ENCODE results near the gene ZFHX3.

Gene ZFHX3

GRCh38 chr16:72901000-72901627, 146.8 kb downstream of the ZFHX3 start:
- no peak for DNase-seq (ENCODE audit: low read depth in 2 of 2)

- no peak for DNase-seq (ENCODE audit: low read depth in 2 of 2)
These were observed 149.6 kb downstream of the ZFHX3 start for GRCh38 chr16:72898216-72898825.

GRCh38 chr16:72897707-72898106, 150.2 kb downstream of the ZFHX3 start:
- DNase-seq (ENCODE audit: low read depth in 2 of 2) = no peak

- DNase-seq (ENCODE audit: low read depth in 2 of 2) = no peak
These were observed 151.3 kb downstream of the ZFHX3 start for GRCh38 chr16:72896485-72897118.

- no peak for DNase-seq (ENCODE audit: low read depth in 2 of 2)
These were observed 152.0 kb downstream of the ZFHX3 start for GRCh38 chr16:72895951-72896350.

- no peak for DNase-seq (ENCODE audit: low read depth in 2 of 2)
These were observed 153.4 kb downstream of the ZFHX3 start for GRCh38 chr16:72894293-72895151.

GRCh38 chr16:72891291-72892227, 156.4 kb downstream of the ZFHX3 start:
- no peak for DNase-seq (ENCODE audit: low read depth in 2 of 2)

GRCh38 chr16:72890587-72890986, 157.3 kb downstream of the ZFHX3 start:
- DNase-seq (ENCODE audit: low read depth in 2 of 2) = no peak

GRCh38 chr16:72889616-72890582, 158.0 kb downstream of the ZFHX3 start:
- no peak for DNase-seq (ENCODE audit: low read depth in 2 of 2)

GRCh38 chr16:72887537-72887936, 160.4 kb downstream of the ZFHX3 start:
- DNase-seq (ENCODE audit: low read depth in 2 of 2) = no peak

GRCh38 chr16:72886346-72886974, 161.5 kb downstream of the ZFHX3 start:
- no peak for DNase-seq (ENCODE audit: low read depth in 2 of 2)

- DNase-seq (ENCODE audit: low read depth in 2 of 2) = no peak
These were observed 163.4 kb downstream of the ZFHX3 start for GRCh38 chr16:72884573-72884972.

- no peak for DNase-seq (ENCODE audit: low read depth in 2 of 2)
These were observed 163.9 kb downstream of the ZFHX3 start for GRCh38 chr16:72884037-72884436.

- no peak for DNase-seq (ENCODE audit: low read depth in 2 of 2)
These were observed 168.1 kb downstream of the ZFHX3 start for GRCh38 chr16:72879846-72880245.

- DNase-seq (ENCODE audit: low read depth in 2 of 2) = no peak
These were observed 169.3 kb downstream of the ZFHX3 start for GRCh38 chr16:72878301-72879269.

- DNase-seq (ENCODE audit: low read depth in 2 of 2) = no peak
These were observed 170.4 kb downstream of the ZFHX3 start for GRCh38 chr16:72877374-72878028.

GRCh38 chr16:72876981-72877373, 171.0 kb downstream of the ZFHX3 start:
- no peak for DNase-seq (ENCODE audit: low read depth in 2 of 2)

GRCh38 chr16:72876221-72876620, 171.7 kb downstream of the ZFHX3 start:
- no peak for DNase-seq (ENCODE audit: low read depth in 2 of 2)

Data from stimulated activated CD8-positive, alpha-beta memory T cell treated with anti-CD3 and anti-CD28 coated beads, Interleukin-7, amount 100 ng/mL, for 1 hour (primary cell).